GM19035 (cell line): ENCODE data around the gene FBXO21.

Experiments used
- ATAC-seq: cut with Tn5 transposase; IDR thresholded peaks from one replicate; pipeline ENCODE4 v1.9.1; 2021; ENCODE audit not compliant: unreplicated experiment

The FBXO21 gene

DNA sequence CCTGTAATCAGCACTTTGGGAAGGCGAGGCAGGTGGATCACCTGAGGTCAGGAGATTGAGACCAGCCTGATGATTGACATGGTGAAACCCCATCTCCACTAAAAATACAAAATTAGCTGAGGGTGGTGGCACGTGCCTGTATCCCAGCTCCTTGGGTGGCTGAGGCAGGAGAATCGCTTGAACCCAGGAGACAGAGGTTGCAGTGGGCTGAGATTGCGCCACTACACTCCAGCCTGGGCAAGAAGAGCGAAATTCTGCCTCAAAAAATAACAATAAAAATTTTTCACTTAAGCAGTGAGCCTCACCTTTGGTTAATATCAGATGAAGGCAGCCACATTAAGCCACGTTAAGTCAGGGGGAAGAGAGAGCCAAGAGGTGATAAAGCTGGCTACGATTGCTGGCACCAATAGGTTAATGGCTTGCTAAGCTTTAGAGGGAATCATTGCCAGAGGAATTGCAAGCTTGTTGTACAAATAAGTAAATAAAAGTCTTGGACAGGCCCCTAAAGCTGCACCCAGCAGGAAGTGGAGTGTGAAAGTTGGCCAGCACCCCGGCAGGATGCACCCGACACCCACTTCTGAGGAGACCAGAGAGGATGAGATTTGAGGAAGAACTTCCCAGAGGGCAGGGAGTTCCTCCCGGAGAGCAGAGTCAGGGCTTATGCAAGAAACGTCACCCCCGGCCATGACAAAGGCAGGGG is 49.7 kb downstream of the FBXO21 start:
- ATAC-seq, result no peak

DNA sequence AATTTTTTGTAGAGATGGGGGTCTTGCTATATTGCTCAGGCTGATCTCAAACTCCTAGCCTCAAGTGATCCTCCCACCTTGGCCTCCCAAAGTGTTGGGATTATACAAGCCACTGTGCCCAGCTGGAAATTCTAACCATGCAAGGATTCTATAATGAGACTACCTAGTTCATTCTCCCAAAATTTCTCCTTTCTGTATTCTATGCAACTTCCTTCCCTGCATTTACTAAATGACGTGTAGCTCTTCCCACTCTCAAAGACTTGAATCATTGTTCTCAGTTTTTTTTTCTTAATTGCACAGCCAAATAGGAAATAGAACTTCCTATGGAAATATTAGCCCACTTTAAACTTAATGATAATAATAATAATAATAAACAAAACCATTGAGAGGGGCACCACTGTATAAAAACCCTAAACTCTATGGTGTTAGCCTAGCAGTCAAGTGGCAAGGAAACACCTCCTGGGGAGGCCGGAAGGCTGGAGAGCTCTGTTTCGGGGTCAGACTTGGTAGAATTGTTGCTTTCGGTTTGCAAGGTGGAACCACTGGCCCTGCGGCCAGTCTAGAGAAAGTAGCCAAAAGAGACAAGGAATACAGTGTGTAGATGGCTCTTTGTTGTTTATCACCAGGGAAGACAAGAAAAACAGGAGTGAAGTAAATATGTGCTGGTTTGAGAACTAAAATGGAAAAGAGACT is 51.1 kb downstream of the FBXO21 start:
- no peak for ATAC-seq

DNA sequence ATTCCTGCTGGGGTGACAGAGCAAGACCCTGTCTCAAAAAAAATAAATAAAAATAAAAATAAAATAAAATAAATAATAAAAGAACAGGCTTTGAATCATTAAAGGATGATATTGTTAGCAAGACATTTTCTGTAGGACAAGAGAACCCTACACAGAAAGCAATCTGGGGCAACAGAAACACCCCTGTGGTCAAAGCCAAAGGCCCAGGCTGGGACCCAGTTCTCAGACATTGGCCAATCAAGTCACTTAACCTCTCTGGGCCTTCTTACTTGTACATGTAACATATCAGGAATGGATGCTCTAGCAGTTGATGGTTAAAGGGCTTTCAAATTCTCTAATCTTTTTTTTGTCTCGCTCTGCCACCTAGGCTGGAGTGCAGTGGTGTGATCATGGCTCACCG is 55.5 kb downstream of the FBXO21 start:
- no peak for ATAC-seq

DNA sequence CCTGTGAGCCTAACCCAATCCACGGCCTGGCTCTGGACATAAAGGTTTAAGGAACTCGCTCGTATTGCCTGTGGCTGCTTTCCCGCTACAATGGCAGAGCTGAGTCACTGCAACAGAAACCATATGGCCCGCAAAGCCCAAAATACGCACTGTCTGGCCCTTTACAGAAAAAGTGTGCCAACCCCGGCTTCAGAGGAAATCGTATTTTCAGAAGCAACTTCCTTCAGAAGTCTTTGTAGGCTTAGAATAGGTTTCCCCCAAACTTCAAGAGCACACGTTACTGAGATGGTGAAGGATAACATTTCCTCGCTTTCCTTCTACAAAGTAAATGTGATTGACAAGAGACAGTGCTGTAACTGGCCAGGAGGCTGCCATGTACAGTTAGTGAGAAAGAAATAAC is 56.2 kb downstream of the FBXO21 start:
- ATAC-seq, result no peak

DNA sequence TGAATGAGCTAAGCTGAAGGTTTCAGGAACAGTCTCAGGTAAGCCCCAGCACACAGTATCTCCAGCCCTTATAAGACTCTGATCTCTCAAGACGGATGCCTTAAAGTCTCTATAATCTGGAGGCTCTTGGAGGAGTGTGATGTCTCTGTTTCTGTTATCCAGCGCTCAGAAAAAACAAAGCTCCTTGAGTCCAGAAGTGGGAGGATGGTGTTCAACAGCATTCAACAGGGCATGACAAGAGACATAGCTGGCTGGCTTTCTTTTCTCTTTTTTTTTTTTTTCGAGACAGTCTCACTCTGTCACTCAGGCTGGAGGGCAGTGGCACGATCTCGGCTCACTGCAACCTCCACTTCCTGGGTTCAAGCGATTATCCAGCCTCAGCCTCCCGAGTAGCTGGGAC is 59.5 kb downstream of the FBXO21 start:
- ATAC-seq, result no peak

DNA sequence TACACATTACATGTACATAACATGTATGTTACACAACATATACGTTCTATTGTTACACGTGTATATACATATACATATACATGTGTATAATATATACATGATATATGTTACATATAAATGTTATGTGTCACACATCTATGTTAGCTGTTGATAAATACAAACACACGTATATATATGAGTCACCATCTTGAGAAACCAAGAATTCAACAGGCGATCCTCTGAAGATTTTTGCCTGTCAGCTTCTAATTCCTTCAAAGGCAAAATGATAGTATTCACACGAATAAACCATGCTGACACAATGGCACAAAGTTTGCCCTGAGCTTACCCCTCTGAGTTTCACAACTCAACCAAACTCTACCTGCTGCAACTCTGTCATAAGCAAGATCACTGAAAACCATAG is 60.9 kb downstream of the FBXO21 start:
- ATAC-seq, result no peak

DNA sequence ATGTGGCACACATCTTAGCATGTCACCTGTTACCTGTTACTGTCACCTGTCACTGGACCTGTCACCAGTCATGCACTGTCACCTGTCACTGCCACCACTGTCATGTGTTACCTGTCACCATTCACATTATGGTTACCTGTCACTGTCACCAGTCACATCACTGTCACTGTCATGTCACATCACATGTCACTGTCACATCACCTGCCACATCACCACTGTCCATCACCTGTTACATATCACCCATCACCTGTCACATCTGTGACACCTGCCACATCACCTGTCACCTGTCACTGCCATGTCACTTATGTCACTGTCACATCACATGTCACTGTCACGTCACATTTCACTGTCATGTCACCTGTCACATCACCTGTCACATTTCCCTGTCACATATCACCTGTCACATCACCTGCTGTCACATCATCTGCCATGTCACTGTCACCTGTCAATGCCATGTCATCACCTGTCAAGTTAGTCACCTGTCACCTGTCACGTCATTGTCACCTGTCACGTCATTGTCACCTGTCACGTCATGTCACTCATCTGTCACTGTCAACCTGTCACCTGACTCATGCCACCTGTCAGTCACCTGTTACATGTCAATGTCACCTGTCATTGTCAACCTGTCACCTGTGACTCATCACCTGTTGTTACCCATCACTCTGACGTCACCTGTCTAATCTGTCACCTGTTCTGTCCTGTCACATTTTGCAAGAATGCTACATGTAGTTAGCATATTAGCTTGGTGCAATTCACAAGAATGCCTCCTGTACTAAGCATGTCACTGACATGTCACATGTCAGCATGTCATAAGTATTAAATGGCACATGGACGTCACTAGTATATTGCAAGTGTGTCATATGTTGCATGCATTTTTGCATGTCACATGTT is 62.1 kb downstream of the FBXO21 start:
- no peak for ATAC-seq

DNA sequence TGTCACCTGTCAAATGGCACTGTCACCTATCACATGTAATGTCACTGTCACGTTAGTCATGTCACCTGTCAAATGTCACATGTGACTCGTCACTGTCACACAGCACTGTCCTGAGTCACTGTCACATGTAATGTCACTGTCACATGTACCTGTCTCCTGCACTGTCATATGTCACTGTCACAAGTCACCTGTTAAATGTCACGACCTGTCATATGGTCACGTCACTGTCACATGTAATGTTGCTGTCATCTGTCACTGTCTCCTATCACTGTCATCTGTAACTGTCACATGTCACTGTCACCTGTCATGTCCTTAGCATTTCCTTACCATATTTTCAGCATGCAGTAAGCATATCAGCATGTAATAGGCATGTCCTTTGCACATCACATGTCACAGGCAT is 63.9 kb downstream of the FBXO21 start:
- no peak for ATAC-seq

DNA sequence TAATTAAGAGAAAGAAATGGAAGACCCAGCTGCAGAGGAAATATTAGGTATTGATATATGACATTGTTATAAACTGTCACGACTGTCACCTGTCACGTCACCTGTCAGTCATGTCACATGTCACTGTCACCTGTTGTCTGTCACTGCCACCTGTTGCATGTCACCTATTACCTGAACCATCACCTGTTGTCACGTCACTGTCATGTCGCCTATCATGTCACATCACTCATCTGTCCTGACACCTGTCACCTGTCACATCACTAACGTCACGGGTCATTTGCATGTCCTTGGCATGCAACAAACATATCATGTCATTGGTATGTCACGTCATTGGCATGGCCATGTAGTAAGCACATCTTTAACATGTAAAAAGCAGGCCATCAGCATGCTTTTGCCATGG is 64.5 kb downstream of the FBXO21 start:
- ATAC-seq, result no peak

DNA sequence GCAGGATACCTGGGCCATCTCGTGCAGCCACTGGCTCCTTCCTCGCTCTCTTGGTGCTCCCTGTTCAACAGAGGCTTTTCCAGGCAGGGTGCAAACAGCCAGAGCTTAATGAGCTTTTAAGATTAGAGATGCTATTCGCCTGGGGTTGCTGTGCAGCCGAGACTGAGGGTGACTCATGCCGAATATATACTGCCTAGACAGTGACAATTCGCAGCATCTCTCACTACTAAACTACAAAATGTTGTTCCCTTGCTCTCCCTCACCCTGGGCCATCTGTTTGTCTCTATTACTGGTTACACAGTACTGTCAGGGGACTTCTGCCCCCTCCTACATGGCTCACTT is 65.0 kb downstream of the FBXO21 start:
- no peak for ATAC-seq

DNA sequence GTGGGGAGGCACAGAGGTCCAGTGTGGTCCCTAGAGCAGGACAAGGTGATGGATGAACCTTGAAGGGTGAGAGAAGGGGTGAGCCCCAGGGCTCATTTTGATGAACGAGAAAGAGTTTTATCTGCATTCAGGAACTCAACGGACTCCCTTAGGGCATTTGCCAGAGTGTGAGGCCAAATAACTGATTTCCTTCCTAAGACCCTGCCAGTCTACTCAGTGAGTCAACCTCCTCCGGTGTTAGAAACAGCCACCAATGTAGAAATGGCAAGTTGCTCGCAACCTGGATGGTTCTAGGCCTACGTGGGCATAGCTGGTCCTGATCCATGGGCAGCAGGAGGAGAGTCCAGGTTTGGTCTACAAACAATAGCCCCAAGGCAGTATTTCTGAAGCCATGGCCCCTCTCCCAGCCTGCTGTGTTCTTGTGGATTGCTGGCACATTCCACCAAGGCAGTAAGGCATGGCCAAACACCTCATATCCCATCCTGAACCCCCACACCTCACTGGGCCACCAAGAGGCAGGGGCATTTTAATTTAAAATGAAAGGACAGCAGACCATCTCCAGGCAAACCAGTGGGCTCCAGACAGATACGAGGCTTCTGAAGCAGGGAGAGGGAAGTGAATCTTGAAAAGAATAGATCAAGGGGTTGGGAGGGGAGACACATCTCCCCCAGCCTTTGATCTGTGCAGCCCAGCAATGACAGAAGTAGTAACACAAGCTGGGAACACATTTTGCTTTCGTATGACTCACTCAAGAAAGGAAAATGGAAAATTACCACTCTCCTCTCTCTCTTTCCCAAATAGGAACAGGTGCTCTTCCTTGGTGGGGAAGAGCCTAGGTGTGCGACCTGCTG is 65.6 kb downstream of the FBXO21 start:
- no peak for ATAC-seq

DNA sequence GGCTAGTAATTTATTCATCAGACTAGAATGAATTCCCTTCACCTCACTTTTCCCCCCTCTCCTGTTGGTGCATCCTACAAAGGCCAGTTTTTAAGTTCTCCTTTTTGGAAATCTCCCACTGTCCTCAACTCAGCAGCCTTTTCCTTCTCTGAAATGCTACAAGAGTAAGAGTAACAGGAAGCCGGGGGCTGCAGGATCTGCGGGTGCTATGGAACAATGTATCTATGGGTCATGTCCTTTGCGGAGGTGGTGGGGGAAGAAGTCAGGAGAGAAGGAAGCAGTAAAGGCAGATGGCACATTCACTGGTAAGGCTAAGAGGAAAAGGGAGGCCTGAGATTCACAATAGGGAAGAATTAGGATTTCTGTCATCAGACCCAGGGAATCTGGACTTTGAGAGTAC is 68.8 kb downstream of the FBXO21 start:
- ATAC-seq, result no peak

DNA sequence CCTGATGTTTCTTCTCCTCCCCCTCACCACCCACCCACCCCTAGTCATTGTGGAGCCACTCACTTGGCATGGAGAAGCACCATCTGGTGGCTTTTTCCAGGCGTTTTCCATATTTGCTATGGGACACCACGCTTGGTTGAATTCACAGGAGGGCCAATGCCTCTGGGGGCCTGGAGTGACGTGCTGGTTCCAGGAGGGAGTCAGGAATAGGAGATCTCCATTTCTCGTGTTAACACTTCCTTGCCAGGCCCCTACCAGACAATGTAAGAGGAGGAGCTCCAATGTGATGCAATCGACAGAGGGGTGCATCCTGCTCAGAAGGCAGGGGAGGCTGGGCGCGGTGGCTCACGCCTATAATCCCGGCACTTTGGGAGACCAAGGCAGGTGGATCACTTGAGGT is 69.5 kb downstream of the FBXO21 start:
- no peak for ATAC-seq

DNA sequence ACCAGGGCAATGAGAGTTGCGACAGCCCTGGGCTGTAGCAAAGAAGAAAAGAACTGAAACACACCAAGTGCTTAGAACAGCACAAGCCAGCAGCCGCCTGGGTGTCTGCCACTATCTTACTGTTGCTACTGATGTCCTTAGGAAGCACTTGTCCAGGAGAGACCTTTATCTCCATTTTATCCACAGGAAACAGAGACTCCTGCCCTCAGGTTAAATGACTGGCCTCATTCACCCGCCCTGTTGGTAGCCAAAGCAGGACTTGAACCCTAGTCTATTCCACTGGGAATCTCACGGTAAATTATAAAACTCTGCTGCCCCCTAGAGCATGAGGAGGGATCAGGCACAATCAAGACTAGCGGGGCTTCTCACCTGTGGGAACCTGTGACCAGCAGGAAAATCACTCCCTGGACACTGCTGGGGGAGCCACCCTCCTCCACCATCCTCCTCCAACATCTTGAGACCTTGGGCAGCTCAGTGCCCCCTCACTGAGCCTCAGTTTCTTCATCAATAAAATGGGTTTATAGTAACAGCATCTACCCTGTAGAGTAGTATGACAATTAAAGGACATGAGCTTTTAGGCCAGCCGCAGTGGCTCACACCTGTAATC is 70.6 kb downstream of the FBXO21 start:
- ATAC-seq, result peak; percentile 47

DNA sequence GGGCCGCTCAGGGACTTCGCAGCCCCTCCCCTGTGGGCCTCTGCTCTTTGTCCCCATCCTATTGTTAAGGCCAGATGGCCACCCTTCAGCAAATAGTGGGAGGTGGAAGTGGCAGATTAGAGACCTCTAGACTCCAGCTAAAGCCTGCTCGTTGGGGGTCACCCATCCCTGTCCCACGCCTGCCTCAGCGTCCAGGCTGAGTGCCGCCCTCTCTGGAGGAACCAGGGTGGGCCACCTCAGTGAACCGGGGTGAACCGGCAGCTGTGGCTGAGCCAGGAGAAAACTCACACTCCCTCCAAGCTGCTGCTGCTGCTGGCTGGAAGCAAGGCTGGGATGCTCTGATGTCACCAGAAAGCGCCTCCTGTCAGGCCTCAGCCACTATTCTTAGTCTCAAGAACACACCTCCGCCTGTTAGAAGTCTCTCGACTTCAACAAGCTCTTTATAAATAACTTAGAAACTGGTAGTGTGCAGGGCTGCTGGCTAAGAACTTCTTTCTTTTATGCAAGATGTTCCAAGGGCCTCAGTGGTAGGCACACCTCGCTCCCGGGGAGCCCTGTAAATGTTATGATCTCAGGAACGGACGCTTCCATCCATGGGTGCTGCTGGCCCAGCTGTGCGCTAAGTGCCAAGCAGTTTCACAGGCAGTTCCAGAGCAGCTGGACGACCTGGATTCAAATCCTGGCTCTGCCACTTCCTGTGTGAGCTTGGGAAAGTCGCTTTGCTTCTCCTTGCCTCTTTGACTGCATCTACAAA is 71.3 kb downstream of the FBXO21 start:
- no peak for ATAC-seq

DNA sequence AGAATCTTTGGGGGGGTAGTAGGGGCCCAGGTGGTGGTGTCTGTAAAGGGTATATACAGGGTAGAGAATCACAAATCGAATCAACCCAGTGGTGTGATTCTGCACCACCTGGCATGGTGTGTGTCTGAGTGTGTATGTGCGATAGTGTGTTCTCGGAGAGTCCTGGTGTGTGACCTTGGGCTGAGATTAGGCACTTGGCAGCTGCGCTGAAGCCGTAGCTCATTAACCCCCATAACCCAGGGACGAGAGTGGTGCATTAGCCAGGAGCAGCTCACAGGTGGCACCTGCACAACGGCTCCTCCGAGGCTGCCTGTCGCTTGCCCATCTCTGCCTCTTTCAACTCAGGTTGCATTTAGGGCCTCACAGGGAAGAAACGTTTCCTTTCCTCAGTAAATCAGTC is 75.5 kb downstream of the FBXO21 start:
- ATAC-seq, result no peak

DNA sequence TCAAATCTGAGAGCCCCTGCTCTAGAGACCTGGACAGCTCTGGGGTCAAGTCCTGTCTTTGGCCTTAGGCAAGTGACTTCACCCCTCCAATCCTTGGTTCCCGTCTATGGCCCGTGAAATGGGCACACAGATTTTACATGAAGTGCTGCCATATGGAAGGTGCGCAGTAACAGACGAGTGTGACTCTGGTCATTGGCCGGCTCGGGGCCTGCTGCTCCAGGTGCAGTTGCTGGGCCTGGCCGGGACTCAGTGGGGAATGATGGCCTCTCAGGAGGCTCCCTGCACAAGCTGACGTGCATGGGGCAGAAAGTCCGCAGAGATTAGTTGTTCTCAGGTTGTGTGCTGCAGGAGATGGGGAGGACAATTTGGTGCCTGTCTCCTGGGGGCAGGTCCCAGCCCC is 77.0 kb downstream of the FBXO21 start:
- ATAC-seq, result no peak

DNA sequence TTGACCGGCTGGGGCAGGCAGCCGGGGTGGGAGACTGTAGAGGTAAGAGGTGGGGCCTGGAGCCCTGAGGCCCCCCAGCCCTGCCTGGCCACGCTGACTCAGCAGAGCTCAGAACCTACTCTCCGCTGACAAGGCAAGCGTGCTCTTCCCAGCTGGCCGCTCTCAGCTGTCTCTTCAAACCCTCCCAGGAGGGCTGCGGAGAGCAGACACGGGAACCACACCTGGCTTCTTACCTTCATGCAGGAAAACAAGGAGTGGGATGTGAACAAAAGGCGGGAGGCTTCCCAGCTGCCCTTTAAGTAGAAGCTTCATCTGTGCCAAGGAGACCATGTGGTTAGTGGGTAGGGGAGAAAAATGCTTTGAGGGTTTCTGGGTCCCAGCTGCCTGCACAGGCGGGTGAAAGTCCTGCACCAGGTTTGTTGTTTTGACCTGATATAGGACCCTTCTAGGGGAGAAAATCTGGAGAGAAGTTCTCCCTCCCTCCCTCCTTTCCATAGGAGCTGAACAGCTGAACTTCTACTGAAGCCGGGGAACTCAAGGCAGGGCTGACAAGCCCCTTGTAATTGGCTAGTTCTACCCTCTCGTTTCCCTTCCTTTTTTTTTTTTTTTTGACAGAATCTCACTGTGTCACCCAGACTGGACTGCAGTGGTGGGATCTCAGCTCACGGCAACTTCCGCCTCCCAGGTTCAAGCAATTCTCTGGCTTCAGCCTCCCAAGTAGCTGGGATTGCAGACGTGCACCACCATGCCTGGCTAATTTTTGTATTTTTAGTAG is 78.3 kb downstream of the FBXO21 start:
- no peak for ATAC-seq

DNA sequence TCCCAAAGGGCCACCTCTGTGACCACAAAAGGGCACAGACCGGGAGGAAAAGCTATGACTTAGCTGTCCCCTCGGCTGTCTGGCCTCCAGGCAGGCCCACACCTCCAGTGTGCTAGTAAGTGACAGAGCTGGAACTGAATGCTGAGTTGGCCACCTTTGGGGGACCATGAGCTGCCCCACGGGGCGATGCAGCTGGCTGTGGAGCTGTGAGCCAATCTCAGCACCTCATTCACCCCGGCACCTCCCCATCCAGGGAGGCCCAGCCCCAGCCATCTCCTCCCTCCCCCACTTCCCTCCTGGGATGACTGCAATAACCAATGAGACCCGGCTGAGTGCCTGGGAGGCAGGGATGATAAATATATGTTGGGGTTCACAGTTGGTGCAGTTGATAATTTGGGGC is 78.9 kb downstream of the FBXO21 start:
- ATAC-seq, result no peak
